Parathyroid adenoma (tissue), 2 donors: Measurements from ENCODE around the gene NCOA7.

Experiments
- H2AFZ ChIP-seq: fragments of 300-600 bp; sonication (generic); one replicate; pipeline ENCODE4 v1.7.0; 2017; ENCODE audit warnings: antibody characterized with exemption, mild to moderate bottlenecking
- H3K27ac ChIP-seq: fragments of 300-600 bp; sonication (generic); one replicate; pipeline ENCODE4 v1.7.0; 2017
- H3K27me3 ChIP-seq: fragments of 300-600 bp; sonication (generic); one replicate; pipeline ENCODE4 v1.7.0; 2017; ENCODE audit warnings: low read length; ENCODE audit not compliant: control insufficient read depth, insufficient read depth
- H3K36me3 ChIP-seq: fragments of 300-600 bp; sonication (generic); one replicate; pipeline ENCODE4 v1.7.0; 2017; ENCODE audit warnings: low read length; ENCODE audit not compliant: control insufficient read depth, insufficient read depth
- H3K4me1 ChIP-seq: fragments of 300-600 bp; sonication (generic); one replicate; pipeline ENCODE4 v1.7.0; 2017; ENCODE audit warnings: control low read depth
- H3K4me2 ChIP-seq: fragments of 300-600 bp; sonication (generic); one replicate; pipeline ENCODE4 v1.7.0; 2017; ENCODE audit warnings: low read length
- H3K4me3 ChIP-seq: fragments of 300-600 bp; sonication (generic); one replicate; pipeline ENCODE4 v1.7.0; 2017; ENCODE audit warnings: low read depth, low read length
- H3K79me2 ChIP-seq: fragments of 300-600 bp; sonication (generic); one replicate; pipeline ENCODE4 v1.7.0; 2017; ENCODE audit warnings: control low read depth
- H3K9ac ChIP-seq: fragments of 300-600 bp; sonication (generic); one replicate; pipeline ENCODE4 v1.7.0; 2017; ENCODE audit warnings: mild to moderate bottlenecking
- H3K9me3 ChIP-seq: fragments of 300-600 bp; sonication (generic); one replicate; pipeline ENCODE4 v1.7.0; 2017; ENCODE audit warnings: low read length; ENCODE audit not compliant: control insufficient read depth
- CTCF ChIP-seq: fragments of 300-600 bp; sonication (generic); IDR thresholded peaks from one replicate; pipeline ENCODE4 v1.7.0; 2017; ENCODE audit warnings: antibody characterized with exemption, mild to moderate bottlenecking
- donor health status: primary hyperparathyroidism.

Gene NCOA7

GRCh38 chr6:125866433-125866832 lies 75.7 kb downstream of the NCOA7 start:
- Histone ChIP-seq H3K27ac (no peak overlapping the region), H3K9ac (no peak overlapping the region), H3K4me1 (no peaks in the 10 kb centered on the region), H3K4me2 (no peak overlapping the region), H2AFZ (no peak overlapping the region), H3K27me3 (no peaks in the 10 kb centered on the region), H3K9me3 (no peaks in the 10 kb centered on the region), H3K36me3 (no peaks in the 10 kb centered on the region), H3K79me2 (peaks cover 4% of the 10 kb centered on the region), H3K4me3 (no peak overlapping the region)
- no peak for TF ChIP-seq CTCF

GRCh38 chr6:125867483-125867942 lies 76.8 kb downstream of the NCOA7 start:
- Histone ChIP-seq H3K9ac (no peak overlapping the region), H3K9me3 (no peaks in the 10 kb centered on the region), H3K4me1 (no peaks in the 10 kb centered on the region), H3K4me3 (no peak overlapping the region), H3K4me2 (no peak overlapping the region), H3K79me2 (peaks cover 4% of the 10 kb centered on the region), H2AFZ (no peak overlapping the region), H3K27ac (no peak overlapping the region), H3K27me3 (no peaks in the 10 kb centered on the region), H3K36me3 (no peaks in the 10 kb centered on the region)
- no peak for TF ChIP-seq CTCF

DNA sequence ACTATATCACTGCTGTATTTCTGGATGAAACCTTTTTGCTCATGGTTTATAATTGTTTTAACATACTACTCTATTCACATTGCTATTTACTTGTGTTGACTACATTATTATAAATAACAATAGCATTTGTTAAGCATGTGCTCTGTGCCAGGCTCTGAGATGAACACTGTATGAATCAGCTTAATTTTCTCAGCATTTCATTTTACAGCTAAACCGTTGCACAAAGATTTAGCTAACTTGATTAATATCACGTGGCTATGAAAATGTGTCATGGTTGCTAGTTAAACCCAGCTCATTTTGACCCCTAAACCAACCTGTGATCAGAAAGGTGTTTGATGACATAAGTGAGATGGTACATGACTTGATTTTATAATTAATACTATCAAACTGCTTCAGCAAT lies 77.5 kb downstream of the NCOA7 start:
- H3K36me3 ChIP-seq: no peaks in the 10 kb centered on the region
- H3K9me3 ChIP-seq: no peaks in the 10 kb centered on the region
- no peak overlapping the region for H3K9ac ChIP-seq
- no peak for TF ChIP-seq CTCF
- no peak overlapping the region for H3K4me3 ChIP-seq
- peaks cover 4% of the 10 kb centered on the region for H3K79me2 ChIP-seq
- H3K4me2 ChIP-seq: no peak overlapping the region
- H3K27me3 ChIP-seq: no peaks in the 10 kb centered on the region
- no peak overlapping the region for H2AFZ ChIP-seq
- H3K27ac ChIP-seq: no peak overlapping the region
- no peaks in the 10 kb centered on the region for H3K4me1 ChIP-seq

- peaks cover 4% of the 10 kb centered on the region for H3K79me2 ChIP-seq
- H3K4me1 ChIP-seq: no peaks in the 10 kb centered on the region
- no peak overlapping the region for H3K27ac ChIP-seq
- H2AFZ ChIP-seq: no peak overlapping the region
- no peak overlapping the region for H3K4me3 ChIP-seq
- H3K9ac ChIP-seq: no peak overlapping the region
- H3K27me3 ChIP-seq: no peaks in the 10 kb centered on the region
- no peaks in the 10 kb centered on the region for H3K9me3 ChIP-seq
- no peak overlapping the region for H3K4me2 ChIP-seq
- no peaks in the 10 kb centered on the region for H3K36me3 ChIP-seq
- TF ChIP-seq CTCF: no peak
Measured at GRCh38 chr6:125868678-125869395, 78.1 kb downstream of the NCOA7 start.

DNA sequence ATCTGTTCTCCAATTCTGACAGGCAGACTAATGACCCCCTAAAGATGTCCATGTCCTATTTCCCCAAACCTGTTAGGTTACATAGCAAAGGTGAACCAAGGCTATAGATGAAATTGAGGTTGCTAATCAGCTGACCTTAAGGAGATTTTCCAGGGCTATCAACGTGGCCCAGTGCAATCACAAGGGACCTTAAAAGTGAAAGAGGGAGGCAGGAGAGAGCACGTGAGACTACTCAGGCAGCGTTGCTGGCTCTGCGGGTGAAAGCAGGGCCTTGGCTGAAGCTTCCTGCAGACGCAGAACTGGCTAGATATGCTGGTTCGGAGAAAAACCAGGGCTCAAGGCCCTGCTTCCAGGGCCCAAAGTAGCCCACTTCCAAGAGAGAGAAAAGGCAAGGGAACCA lies 78.7 kb downstream of the NCOA7 start:
- no peak overlapping the region for H3K9ac ChIP-seq
- H3K4me3 ChIP-seq: no peak overlapping the region
- no peak overlapping the region for H3K4me2 ChIP-seq
- no peak for TF ChIP-seq CTCF
- no peaks in the 10 kb centered on the region for H3K4me1 ChIP-seq
- no peaks in the 10 kb centered on the region for H3K27me3 ChIP-seq
- no peaks in the 10 kb centered on the region for H3K9me3 ChIP-seq
- no peaks in the 10 kb centered on the region for H3K36me3 ChIP-seq
- H2AFZ ChIP-seq: no peak overlapping the region
- peaks cover 4% of the 10 kb centered on the region for H3K79me2 ChIP-seq
- H3K27ac ChIP-seq: no peak overlapping the region
